Activated CD8-positive, alpha-beta memory T cell treated with anti-CD3 and anti-CD28 coated beads, Interleukin-2, amount 50 U/mL, for 24 hours (primary cell): ENCODE data around the gene CDH23.

Experiments used
- DNase-seq: peaks from one replicate; pipeline ENCODE4 v3.0.0-alpha.2; 2020; ENCODE audit errors: extremely low read depth

The CDH23 gene

DNA sequence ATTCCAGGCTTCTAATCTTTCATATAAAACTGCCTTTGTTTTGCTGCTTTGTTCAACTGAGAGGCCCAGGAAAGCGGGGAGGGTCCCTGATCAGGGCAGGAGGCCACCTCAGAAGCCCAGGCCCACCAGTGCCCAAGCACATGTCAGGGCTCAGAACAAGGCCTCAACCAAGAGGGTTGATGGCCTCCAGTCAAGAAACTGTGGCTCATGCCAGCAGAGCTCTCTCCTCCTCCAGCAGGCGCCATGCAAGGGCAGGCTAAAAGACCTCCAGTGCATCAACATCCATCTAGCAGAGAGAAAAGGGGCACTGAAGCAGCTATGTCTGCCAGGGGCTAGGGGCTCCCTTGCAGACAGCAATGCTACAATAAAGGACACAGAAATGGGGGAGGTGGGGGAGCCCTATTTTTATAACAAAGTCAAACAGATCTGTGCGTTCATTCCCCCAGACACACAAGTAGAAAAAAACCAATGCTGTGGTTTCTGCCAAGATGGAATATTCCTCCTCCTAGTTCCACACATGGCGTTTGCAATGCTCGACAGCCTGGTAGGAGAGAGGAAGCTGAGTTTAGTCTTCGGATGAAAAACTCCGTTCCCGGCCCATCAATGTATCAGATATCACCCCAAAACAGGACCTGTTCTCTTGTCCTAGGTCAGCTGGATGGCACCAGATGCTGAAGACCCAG lies 420.4 kb downstream of the CDH23 start:
- DNase-seq = no peak

DNA sequence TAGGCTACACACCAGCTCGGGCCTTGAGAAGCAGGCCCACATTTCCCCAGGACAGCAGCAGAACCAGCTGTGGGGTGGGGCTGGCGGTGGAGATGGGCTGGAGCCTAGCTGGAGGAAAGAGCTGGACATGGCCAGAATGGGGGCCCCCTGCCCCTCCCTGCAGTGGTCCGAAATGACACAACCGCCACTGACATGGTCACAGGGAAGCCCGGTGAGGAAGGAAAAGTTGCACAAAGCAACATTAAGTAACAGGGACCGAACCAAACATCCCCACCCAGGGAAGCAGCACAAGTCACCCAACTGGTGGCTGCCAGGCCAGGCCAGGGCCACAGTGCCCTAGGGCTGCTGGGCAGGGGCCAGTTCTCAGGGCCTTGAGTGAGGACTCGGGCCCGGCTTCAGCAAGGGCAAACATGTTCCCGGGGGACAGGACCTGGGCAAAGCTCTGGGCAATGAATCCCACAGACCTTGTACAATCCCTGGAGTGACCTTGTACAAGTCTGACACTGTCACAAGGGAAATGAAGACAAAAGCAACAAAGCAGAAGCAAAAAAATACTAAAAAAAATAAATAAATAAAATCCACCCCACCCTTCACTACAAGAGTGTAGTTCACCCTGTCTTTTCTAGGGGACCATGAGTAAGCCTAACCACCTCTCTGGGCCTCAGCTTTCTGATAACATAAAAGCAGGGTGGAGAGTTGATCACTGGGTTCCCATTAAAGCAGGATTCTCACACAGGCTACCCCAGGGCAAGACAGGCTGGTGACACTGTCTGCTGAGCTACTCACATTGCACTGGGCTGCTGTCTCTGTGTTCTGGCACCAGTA lies 421.3 kb downstream of the CDH23 start:
- DNase-seq = no peak

DNA sequence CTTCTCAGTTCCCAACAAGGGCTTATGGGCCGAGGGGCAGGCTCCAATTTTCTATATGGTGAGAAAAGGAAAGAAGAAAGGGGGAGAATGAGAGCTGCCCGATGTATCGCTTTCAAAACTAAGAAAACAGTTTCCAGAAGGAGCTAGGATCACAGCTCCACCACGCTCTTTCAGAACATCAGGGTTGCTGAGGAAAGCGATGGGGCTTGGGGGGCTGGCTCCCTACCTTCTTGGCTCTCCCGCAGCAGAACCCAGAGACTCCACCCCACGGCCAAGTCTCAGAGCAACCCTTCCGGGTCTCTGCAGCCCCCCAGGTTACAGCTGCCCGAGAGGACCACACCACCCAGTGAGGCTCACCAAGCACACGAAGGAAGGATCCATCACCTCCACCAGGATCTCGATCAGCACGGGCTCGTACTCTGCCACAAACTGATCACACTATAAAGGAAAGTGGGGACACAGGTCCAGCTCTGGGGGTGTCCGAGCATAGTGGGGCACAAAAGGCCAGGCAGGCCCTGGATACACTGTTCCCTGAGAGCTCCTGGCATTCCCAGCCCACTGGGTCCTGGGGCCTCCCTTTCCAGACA lies 422.0 kb downstream of the CDH23 start:
- no peak for DNase-seq

DNA sequence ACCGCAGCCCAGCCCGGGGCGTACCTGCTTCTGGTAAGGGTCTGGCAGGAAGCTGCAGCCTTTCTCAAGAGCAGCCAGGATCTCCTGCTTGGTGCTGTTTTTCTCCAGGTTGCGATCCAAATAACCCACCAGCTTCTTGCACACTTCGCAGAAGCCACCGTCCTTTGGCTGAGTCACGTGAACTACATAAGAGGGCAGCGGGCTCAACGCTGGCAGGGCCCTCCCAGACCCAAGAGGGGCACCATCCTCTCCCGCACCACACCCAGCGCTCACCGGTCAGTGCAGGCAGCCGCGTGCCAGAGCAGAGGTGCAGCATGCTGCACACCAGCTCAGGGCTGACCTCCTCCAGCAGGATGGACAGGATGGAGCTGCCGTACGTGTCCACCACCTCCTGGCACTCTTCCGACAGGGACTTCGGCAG lies 422.7 kb downstream of the CDH23 start:
- no peak for DNase-seq

DNA sequence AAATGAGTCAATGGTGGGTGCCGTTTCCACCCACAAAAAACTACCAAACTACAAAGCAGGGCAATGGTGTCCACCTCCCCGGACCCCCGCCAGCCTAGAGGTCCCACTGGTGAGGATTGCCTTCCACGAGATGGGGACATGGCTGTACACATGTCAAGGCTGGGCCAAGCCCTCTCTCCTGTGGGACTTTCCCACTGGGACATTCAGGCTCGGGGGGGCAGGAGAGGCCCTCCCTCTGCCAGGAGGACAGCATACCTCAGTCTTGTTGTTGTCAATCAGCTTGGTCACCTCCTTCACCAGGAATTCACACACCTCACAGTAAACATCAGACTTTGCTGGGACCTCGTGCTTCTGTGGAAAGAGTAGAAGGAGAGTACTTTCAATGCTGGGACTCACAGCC lies 423.3 kb downstream of the CDH23 start:
- DNase-seq = no peak

DNA sequence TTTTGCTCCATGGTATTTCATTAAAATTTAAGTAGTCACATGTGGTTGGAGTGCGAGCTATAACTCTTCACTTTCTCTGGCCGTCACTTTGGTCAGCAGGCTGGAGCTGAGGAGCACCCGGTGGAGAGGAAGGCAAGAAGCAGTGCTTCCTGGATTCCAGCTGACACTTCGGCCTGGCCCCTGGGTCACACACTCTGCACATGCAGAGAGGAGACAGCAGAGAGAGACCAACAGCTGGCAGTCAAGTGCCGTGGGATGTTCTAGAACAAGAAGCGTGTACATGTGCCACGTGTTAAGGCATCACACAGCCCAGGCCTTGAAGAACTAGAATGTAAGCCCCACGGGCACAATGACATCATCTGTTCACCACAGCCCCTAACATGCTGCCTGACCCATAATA lies 424.2 kb downstream of the CDH23 start:
- DNase-seq = no peak

DNA sequence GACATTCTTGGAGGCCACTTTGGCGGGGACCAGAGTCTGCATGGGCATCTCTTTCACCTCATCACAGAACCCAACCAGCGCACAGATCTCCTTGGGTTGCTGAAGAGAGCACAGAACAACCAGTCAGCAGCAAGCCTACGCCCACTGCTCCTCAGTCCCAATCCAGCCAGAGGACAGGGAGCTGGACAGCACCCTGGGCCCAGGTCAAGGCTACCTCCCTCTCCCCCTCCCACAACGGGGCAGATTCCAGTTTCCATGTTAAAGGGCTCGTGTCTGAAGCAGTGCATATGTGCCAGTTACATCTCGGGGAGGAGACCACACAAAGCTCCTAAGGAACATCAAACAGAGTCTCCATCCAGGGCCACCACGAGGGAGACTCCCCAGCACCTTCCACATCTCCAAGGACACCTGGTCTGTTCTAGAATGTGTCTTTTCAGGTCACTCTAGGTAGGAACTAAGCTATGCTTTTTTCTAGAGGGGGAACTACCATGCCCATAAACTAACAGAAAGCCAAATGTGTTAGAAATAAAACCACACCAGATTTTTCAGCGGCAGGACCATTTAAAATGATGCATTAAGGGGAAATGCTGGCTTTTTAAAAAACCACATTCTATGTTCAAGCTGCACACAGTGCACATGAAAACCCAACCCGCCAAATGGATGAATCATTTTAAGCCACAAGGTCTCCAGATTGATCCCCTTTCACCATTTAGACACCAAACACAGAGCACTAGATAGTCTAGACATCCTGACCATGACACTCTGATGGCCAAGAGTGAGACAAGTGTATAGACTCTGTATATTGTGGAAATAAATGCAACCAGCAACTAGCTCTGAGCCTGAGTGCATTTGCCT lies 425.4 kb downstream of the CDH23 start:
- DNase-seq = no peak

DNA sequence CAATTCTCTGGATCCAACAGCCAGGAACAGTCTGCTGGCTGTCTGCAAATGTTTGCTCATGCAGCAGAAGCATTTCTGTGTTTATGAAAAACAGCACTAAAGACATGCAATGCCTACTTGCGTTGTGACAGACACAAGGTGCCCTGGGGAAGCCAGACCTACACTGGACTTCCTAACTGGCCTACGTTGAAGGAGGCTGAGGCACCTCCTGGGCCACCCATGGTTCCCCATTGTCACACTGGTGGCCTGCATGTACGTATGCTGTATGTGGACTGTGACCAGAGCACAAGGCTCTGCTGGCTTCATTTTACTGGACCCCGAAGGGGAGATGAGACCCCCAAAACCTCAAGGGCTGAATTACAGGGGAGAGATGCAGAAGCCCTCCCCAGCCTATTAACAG lies 426.6 kb downstream of the CDH23 start:
- no peak for DNase-seq

DNA sequence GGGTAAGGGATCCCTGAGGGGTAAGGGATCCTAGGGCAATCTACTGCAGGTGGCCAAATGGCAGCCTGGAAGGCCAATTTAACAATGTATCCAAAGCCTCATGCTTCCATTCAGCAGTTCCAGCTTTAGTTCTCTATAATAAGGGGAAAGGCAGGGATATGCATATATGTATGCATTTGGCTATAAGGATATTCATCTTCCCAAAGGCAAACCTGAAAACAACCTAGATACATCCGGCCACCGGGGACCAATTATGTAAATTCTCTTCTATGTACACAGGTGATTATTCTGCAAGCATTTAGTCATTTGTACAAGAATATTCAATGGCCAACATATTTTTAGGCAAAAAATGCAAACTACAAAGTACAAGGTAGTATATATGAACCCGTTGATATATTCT lies 427.6 kb downstream of the CDH23 start:
- DNase-seq = no peak

DNA sequence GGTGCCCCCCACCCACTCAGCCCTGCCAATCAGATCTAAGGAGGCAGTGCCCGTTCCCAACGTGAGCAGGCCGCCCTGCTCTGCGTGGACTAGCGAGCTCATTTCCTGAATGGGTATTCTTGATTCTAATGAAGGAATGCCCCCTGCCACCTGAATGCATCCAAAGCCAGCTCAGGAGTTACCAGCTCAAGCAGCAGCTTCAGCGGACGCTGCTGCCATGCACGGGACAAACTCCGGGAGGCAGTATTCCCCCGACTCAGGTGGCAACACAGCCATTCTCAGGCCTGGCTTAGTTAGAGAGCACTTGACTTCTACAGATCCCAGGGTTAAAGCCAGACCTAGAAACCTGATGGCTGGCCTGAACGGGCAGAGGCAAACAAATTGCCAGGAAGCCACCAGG lies 428.5 kb downstream of the CDH23 start:
- DNase-seq = no peak

DNA sequence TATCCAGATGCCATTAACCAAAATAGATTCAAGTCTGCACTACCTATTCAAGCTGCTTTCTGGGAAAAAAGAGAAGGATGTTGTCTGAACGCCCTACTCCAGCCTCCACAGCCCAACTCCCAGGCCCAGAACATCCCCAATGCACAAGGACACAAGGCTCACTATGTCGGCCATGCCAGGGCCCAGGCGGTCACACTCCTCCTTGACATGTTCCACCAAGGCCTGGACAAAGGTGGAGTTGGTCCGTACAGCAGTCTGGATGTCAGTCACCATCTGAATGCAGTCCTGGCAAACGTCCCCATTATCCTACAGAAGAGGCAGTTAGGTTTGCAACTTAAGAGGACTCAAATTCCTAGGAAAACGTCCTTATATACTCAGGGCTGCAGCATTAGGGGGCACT lies 431.1 kb downstream of the CDH23 start:
- no peak for DNase-seq

DNA sequence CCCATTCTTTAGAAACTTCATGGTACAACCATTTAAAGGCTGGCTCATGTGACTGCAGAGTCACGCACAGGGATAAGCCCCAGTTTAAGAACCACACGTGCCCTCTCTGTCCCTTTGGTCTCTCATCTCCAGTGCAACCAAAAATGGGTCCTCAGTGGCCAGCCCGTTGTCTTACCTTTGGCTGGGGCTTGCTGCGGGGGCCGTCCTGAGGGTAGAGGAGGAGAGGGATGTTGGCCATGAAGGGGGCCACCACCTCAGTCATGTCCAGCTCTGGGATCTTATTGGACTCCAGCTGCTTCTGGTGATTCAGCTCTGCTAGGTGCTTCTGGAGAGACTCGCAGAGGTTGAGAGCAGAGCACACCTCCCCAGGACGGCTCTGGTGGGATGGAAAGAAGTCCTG lies 432.0 kb downstream of the CDH23 start:
- no peak for DNase-seq

DNA sequence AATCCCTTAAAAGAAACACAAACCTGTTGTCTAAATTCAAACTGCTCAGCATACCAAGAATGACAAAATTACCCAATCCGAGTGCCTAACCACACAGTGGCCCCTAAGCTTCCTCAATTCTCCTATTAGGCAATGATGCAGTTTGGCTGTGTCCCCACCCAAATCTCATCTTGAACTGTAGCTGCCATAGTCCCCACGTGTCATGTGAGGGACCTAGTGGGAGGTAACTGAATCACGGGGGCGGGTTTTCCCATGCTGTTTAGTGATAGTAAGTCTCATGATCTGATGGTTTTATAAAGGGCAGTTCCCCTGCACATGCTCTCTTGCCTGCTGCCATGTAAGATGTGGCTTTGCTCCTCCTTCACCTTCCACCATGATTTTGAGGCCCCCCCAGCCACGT lies 432.5 kb downstream of the CDH23 start:
- no peak for DNase-seq

DNA sequence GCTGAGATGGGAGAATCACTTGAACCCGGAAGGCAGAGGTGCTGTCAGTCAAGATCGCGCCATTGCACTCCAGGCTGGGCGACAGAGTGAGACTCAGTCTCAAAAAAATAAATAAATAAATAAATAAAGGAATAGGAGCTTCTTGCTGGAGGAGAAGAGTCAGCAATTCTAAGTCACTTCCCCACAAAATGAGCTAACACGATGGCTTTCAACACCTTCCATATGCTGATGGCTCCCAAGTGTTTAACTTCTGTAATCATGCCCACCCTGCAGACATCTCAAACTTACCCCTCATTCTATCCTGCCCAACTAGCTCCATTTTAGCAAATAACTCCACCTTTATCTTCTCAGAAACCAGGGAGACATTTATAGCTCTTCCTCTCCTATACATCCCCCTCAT lies 433.2 kb downstream of the CDH23 start:
- no peak for DNase-seq

DNA sequence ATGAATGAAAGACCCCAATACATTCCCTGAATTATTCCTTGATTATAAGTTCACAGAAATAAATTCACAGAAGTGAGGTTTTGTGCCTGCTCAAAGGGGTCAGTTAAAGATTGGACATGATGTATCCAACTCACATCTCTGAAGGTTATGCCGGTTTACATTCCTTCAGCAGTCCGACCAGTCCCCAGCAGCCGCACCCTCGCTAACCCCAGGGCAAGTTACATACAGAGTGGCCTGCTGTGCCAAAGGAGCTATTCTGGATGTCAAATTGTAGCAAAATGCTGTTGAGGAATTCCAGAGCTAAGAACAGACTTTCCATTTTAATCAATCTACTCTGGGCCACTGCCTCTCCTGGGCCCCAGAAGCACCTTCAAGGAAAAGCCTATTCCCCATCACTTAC lies 434.0 kb downstream of the CDH23 start:
- no peak for DNase-seq

DNA sequence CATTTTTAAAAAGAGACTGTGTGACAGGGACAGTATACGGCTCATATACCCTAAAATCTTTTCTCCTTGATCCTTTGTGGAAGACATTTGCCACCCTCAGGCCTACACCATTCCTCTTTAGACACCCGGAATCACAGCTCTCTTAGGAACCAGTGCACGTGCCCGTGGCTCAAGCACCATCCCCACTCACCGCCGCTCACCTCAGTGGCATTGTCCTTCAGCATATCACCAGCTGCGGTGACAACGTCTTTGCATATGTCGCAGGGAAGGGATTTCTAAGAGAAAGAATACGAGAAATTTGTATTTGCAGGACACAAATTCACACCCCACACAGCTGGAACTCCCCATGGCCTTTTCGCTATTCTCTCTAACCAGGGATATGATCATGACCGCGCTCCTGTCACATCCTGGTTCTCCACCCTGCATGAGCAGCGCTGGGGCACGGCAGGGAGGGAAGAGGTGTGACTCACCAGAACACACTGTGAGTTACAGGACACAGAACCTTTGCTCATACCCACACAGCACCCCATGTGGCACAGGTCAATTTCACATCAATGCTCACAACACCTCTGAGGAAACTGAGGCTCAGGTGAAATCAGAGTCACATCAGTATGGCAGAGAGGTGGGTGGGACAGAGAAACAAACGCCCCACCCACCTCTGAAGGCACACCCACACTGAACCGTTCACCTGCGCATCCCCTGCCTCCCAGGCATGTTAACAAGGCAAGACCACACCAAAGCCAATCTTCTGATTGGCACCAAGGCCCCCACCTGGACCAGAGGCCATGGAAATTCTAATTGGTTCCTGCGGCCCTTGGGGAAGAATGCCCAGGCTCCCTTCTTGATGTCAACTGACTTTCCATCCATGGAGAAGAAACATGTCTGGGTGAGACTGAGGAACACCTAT lies 435.2 kb downstream of the CDH23 start:
- DNase-seq = no peak

DNA sequence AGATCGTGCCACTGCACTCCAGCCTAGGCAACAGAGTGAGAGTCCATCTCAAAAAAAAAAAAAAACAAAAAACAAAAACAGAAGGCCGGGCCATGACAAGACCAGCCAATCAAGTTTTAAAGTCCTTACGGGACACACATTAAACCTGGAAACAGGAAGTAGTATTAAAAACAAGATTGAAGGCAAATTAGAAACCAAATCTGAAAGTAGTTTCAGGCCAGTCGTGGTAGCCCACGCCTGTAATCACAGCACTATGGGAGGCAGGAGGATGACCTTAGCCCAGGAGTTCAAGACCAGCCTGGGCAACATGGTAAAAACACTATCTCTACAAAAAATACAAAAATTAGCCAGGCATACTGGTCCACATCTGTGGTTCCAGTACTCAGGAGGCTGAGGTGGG lies 436.2 kb downstream of the CDH23 start:
- DNase-seq = no peak

DNA sequence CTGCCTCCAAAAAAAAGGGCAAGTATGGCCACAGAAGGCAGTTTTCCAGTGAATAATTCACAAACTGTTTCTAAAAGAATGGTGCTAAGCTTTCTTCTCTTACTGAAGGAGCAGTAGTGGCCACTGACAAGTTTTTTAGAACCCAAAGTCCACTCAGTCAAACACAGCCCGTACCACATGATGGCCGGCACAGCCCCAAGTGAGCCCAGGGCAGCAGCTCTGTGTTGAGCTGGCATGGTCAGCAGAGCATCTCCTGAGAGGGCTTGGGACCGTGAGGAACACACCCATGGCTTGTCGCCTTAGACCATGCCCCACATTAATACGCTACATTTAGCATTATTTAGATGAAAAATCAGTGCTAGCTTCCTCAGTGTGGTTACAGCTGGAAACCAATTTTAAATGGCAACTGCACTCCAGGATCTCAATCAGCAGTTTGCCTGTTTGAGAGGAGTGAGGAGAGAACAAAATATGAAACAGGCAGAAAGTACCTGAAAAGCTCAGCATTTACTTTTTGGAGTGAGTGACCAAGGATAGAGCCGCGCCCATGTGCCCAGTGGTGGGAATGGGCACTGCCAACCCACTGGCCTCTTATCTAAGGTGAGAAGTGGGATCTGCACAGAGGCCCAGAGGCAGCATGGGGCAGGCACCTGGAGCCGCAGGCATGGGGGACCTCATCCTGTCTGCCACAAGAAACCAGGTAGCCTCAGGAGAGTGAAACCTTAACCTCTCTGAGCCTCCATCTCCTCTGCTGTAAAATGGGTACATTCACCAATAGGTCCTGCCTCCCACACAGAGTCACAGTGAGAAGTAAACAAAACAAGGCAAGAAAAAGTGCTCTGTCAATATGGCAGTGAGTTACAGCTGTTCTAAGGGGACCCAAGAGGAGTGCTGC lies 437.0 kb downstream of the CDH23 start:
- no peak for DNase-seq

DNA sequence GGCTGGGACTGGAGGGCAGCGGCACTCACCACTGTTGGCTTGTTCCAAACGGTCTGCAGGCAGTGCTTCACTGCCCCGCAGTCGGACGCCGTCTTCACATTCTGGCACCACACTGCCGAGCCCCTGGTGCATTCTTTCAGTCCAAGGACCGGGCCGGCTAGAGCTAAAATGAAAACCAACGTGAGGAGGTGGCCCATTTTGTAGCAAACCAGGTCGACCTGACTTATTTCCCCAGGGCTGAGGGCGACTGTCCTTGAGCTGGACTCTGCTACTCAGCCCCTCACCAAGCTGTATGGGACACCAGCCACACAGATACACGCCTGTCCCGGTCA lies 437.6 kb downstream of the CDH23 start:
- DNase-seq = no peak
